Measurements from ENCODE around the gene TBX4.

TBX4 gene

GRCh38 chr17:61458421-61459141, 6.4 kb downstream of the TBX4 start:
- no peak for TF ChIP-seq EZH2phosphoT487 (conservative IDR thresholded peaks at IDR 0.05; ENCODE audit: low read length)
- no peak for TF ChIP-seq CTCF (IDR thresholded peaks at IDR 0.05; ENCODE audit: insufficient read depth, low read length, poor library complexity, severe bottlenecking)
- H3K9ac ChIP-seq (ENCODE audit: low read length) = no peak overlapping the region
- H3K4me2 ChIP-seq (ENCODE audit: low read depth, low read length, poor library complexity, severe bottlenecking) = no peak overlapping the region
- H4K20me1 ChIP-seq (ENCODE audit: low read depth, low read length) = no peaks in the 10 kb centered on the region
- H3K4me3 ChIP-seq (ENCODE audit: insufficient read depth, low read length, poor library complexity, severe bottlenecking) = no peak overlapping the region
- H3K79me2 ChIP-seq (ENCODE audit: insufficient read depth, low read length) = no peaks in the 10 kb centered on the region
- no peak overlapping the region for H3K27ac ChIP-seq (ENCODE audit: low read depth, low read length)
- H3F3A ChIP-seq (ENCODE audit: insufficient read depth) = no peaks in the 10 kb centered on the region
- no peaks in the 10 kb centered on the region for H3K36me3 ChIP-seq (ENCODE audit: low read length)
- H3K27me3 ChIP-seq (ENCODE audit: low read length) = no peaks in the 10 kb centered on the region
- no peaks in the 10 kb centered on the region for H3K9me3 ChIP-seq (ENCODE audit: insufficient read depth, low read length)
- H3K9me2 ChIP-seq (replicated peaks; ENCODE audit: insufficient read depth, low read length) = no peaks in the 10 kb centered on the region
- no peak overlapping the region for H2AFZ ChIP-seq (ENCODE audit: low read depth, low read length, severe bottlenecking)

DNA sequence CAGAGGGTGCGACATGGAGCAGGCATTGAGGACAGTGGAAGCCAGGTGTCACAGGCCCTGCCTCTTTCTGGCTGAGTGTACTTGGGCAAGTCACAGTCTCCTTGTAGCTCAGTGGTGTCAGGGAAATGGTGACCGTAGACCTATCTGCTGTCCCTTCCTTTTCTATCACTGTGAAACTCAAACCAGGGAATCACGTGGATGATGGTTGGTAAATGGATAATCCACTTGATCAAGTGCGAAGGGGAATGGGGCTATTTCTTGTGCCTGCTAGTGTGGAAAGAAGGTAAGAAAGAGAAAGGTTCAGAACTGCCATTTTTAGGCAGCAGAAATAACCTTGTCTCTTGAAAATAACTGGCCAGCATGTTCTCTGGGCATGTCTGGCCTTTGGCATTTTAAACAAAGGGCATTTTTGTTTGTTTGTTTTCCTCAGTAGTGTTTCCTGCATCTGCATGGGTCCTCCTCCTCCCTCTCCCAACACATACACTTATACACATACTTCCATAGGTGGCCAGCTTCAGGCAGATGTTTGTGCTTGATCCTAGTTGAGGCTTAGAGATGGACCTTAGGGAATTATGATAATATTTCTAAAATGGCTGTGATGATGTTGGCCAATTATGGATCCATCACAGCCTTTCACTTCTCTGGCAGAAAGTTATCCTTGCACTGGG, 7.1 kb downstream of the TBX4 start:
- H4K20me1 ChIP-seq (ENCODE audit: low read depth, low read length) = no peaks in the 10 kb centered on the region
- no peaks in the 10 kb centered on the region for H3K9me3 ChIP-seq (ENCODE audit: insufficient read depth, low read length)
- H3K79me2 ChIP-seq (ENCODE audit: insufficient read depth, low read length) = no peaks in the 10 kb centered on the region
- no peaks in the 10 kb centered on the region for H3F3A ChIP-seq (ENCODE audit: insufficient read depth)
- H2AFZ ChIP-seq (ENCODE audit: low read depth, low read length, severe bottlenecking) = no peak overlapping the region
- H3K4me2 ChIP-seq (ENCODE audit: low read depth, low read length, poor library complexity, severe bottlenecking) = no peak overlapping the region
- no peak for TF ChIP-seq EZH2phosphoT487 (conservative IDR thresholded peaks at IDR 0.05; ENCODE audit: low read length)
- TF ChIP-seq CTCF (IDR thresholded peaks at IDR 0.05; ENCODE audit: insufficient read depth, low read length, poor library complexity, severe bottlenecking) = no peak
- no peaks in the 10 kb centered on the region for H3K27me3 ChIP-seq (ENCODE audit: low read length)
- H3K9me2 ChIP-seq (replicated peaks; ENCODE audit: insufficient read depth, low read length) = no peaks in the 10 kb centered on the region
- H3K4me3 ChIP-seq (ENCODE audit: insufficient read depth, low read length, poor library complexity, severe bottlenecking) = no peak overlapping the region
- no peak overlapping the region for H3K9ac ChIP-seq (ENCODE audit: low read length)
- H3K36me3 ChIP-seq (ENCODE audit: low read length) = no peaks in the 10 kb centered on the region
- H3K27ac ChIP-seq (ENCODE audit: low read depth, low read length) = no peak overlapping the region

DNA sequence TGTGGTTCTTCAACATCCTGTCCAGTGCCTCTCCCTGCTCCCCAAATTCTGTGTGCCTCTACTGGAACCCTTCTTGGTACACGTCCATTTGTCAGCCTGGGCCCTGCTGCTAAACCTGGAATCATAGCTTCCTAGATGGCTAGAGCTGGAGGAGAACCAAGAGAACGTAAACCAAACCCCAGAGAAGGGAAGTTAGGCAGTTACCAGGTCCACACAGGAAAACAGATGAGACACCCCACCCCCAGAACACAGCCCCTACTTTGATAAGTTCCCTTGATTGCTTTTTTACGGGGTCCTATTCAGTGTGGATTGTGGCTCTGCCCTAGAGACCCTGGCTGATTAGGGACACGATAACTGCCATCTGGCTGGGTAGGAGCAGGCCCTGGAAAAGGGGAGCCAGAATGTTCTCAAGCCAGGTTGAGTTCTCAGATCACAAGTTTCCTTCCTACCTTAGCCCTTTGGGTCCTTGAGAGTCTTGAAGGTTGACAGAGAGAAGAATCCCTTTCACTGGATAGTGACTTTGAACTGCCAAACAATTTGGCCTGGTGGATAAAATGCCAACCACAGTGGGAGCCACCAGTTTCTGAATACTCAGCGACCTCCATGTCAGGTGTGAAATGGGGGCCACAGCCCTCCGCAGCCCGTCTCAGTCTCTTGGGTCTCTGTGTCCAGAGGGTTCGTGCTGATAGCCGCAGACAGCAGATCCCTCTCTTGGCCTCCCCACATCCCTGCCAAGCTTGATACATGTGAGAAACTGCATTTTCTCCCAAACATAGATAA, 7.9 kb downstream of the TBX4 start:
- H3K4me2 ChIP-seq (ENCODE audit: low read depth, low read length, poor library complexity, severe bottlenecking) = no peak overlapping the region
- no peaks in the 10 kb centered on the region for H3K9me2 ChIP-seq (replicated peaks; ENCODE audit: insufficient read depth, low read length)
- H3K4me3 ChIP-seq (ENCODE audit: insufficient read depth, low read length, poor library complexity, severe bottlenecking) = no peak overlapping the region
- no peaks in the 10 kb centered on the region for H3K79me2 ChIP-seq (ENCODE audit: insufficient read depth, low read length)
- no peaks in the 10 kb centered on the region for H4K20me1 ChIP-seq (ENCODE audit: low read depth, low read length)
- H3K9me3 ChIP-seq (ENCODE audit: insufficient read depth, low read length) = no peaks in the 10 kb centered on the region
- H2AFZ ChIP-seq (ENCODE audit: low read depth, low read length, severe bottlenecking) = no peak overlapping the region
- H3K27me3 ChIP-seq (ENCODE audit: low read length) = no peaks in the 10 kb centered on the region
- H3K36me3 ChIP-seq (ENCODE audit: low read length) = no peaks in the 10 kb centered on the region
- no peak overlapping the region for H3K27ac ChIP-seq (ENCODE audit: low read depth, low read length)
- no peak overlapping the region for H3K9ac ChIP-seq (ENCODE audit: low read length)
- no peaks in the 10 kb centered on the region for H3F3A ChIP-seq (ENCODE audit: insufficient read depth)
- TF ChIP-seq EZH2phosphoT487 (conservative IDR thresholded peaks at IDR 0.05; ENCODE audit: low read length) = no peak
- TF ChIP-seq CTCF (IDR thresholded peaks at IDR 0.05; ENCODE audit: insufficient read depth, low read length, poor library complexity, severe bottlenecking) = no peak
